HEK293 (cell line): ENCODE measurements around the gene VPS26C.

ENCODE experiments used
- KLF9 ChIP-seq: fragments of 450-650 bp; formaldehyde crosslinking; IDR thresholded peaks from 2 replicates; pipeline ENCODE4 v1.5.1; 2016; ENCODE audit warnings: missing biosample characterization, missing genetic modification characterization, low read depth
- ZBTB21 ChIP-seq: fragments of 450-650 bp; formaldehyde crosslinking; IDR thresholded peaks from 2 replicates; pipeline ENCODE4 v1.5.1; 2017; ENCODE audit warnings: missing biosample characterization, missing genetic modification characterization
- ZNF791 ChIP-seq: fragments of 450-650 bp; formaldehyde crosslinking; IDR thresholded peaks from 2 replicates; pipeline ENCODE4 v1.5.1; 2016; ENCODE audit warnings: missing biosample characterization, missing genetic modification characterization

DNA sequence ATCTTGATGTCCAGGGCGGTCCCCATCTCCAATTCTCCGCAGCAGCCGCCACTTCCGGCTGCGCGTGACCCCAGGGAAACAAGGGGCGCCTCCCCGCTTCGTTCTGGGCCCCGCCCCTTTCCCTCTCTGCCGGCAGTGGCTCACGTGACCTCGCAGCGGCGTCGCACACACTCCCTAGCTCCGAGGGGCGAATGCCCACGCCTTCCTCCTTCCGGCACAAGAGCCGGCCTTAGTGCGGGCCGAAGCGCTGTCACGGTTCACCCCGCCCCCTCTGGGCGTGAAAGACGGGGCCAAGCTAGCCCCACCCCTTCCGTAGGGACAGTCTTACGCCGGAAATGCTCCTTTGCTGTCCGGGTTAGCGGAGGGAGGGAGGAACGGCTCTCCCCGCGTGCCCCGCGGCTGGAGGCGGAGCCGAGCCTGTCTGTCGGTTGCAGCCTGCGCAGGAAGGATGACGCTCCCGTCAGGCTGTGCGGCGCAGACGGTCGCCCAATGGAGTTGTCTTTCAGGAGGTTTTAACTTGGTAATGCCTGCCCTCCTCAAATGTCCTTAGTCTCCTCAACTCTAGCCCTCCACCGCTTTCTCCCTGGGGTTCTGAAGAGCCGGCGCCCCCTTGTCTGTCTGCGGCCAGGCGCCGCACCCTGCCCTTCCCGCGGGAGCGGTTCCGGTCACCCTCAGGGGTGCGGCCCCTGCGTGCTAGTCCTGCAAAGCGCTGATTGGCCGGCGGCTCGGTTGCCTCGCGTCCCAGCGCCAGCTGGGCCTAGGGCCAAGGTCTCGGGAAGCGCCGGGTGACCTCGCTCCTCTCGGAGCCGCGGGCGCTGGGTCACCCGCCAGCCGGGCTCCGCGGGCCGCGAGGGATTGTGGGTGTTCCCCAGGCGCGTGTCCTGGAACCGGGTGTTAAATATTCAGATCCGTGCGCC, at the start of gene VPS26C:
- TF ChIP-seq KLF9 (tag by site-specific recombination) (peak; percentile 99), ZNF791 (tag by site-specific recombination) (no peak), ZBTB21 (tag by site-specific recombination) (peak; percentile 36)
